ENCODE results near the gene CA11. TPM values are rescaled to one million over a fixed set of nuclear protein-coding genes. Genes with fewer than 3 reads are reported as not detected.

Gene CA11
- total RNA-seq, 2 donors from 2014 or later: 3.0 to 4.6 TPM

GRCh38 chr19:48668332-48668731 lies 22.3 kb upstream of the CA11 start:
- Histone ChIP-seq H3K27ac (no peak overlapping the region), H3K4me3 (no peak overlapping the region), H3K9me3 (no peaks in the 10 kb centered on the region), H3K36me3 (no peaks in the 10 kb centered on the region), H3K4me1 (ENCODE audit: control insufficient read depth in 1 of 2, low read depth in 2 of 2) (no peaks in the 10 kb centered on the region), H3K27me3 (replicated peaks; ENCODE audit: insufficient read depth) (no peaks in the 10 kb centered on the region)
- no peak for ATAC-seq (ENCODE audit: insufficient number of reproducible peaks, low FRiP score, low read depth)
- TF ChIP-seq CTCF (IDR thresholded peaks at IDR 0.05): no peak
- no peak for DNase-seq (ENCODE audit: low spot score)

GRCh38 chr19:48665786-48666185 lies 19.8 kb upstream of the CA11 start:
- ATAC-seq (ENCODE audit: insufficient number of reproducible peaks, low FRiP score, low read depth) (no peak), DNase-seq (ENCODE audit: low spot score) (no peak)
- Histone ChIP-seq H3K27ac (no peak overlapping the region), H3K4me1 (ENCODE audit: control insufficient read depth in 1 of 2, low read depth in 2 of 2) (peaks cover 0 to 6% of the 10 kb centered on the region in 2 donors), H3K4me3 (no peak overlapping the region), H3K9me3 (no peaks in the 10 kb centered on the region), H3K36me3 (no peaks in the 10 kb centered on the region), H3K27me3 (replicated peaks; ENCODE audit: insufficient read depth) (no peaks in the 10 kb centered on the region)
- no peak for TF ChIP-seq CTCF (IDR thresholded peaks at IDR 0.05)

- Histone ChIP-seq H3K36me3 (no peaks in the 10 kb centered on the region), H3K27me3 (replicated peaks; ENCODE audit: insufficient read depth) (no peaks in the 10 kb centered on the region), H3K4me3 (no peak overlapping the region), H3K4me1 (ENCODE audit: control insufficient read depth in 1 of 2, low read depth in 2 of 2) (peaks cover 0 to 6% of the 10 kb centered on the region in 2 donors), H3K27ac (no peak overlapping the region), H3K9me3 (no peaks in the 10 kb centered on the region)
- ATAC-seq (ENCODE audit: insufficient number of reproducible peaks, low FRiP score, low read depth) (no peak), DNase-seq (ENCODE audit: low spot score) (no peak)
- no peak for TF ChIP-seq CTCF (IDR thresholded peaks at IDR 0.05)
Measured at GRCh38 chr19:48664476-48664875, 18.5 kb upstream of the CA11 start.

GRCh38 chr19:48663667-48664066 lies 17.7 kb upstream of the CA11 start:
- DNase-seq (ENCODE audit: low spot score) (no peak), ATAC-seq (ENCODE audit: insufficient number of reproducible peaks, low FRiP score, low read depth) (no peak)
- H3K27ac ChIP-seq: no peak overlapping the region
- H3K9me3 ChIP-seq: no peaks in the 10 kb centered on the region
- no peaks in the 10 kb centered on the region for H3K36me3 ChIP-seq
- H3K4me1 ChIP-seq (ENCODE audit: control insufficient read depth in 1 of 2, low read depth in 2 of 2): peaks cover 0 to 6% of the 10 kb centered on the region in 2 donors
- H3K27me3 ChIP-seq (replicated peaks; ENCODE audit: insufficient read depth): no peaks in the 10 kb centered on the region
- H3K4me3 ChIP-seq: no peak overlapping the region
- TF ChIP-seq CTCF (IDR thresholded peaks at IDR 0.05): no peak

GRCh38 chr19:48661711-48662090 lies 15.7 kb upstream of the CA11 start:
- no peak overlapping the region for H3K4me3 ChIP-seq
- no peaks in the 10 kb centered on the region for H3K36me3 ChIP-seq
- H3K4me1 ChIP-seq (ENCODE audit: control insufficient read depth in 1 of 2, low read depth in 2 of 2): peaks cover 0 to 6% of the 10 kb centered on the region in 2 donors
- H3K27ac ChIP-seq: no peak overlapping the region
- H3K27me3 ChIP-seq (replicated peaks; ENCODE audit: insufficient read depth): no peaks in the 10 kb centered on the region
- H3K9me3 ChIP-seq: no peaks in the 10 kb centered on the region
- no peak for TF ChIP-seq CTCF (IDR thresholded peaks at IDR 0.05)
- no peak for ATAC-seq (ENCODE audit: insufficient number of reproducible peaks, low FRiP score, low read depth)
- no peak for DNase-seq (ENCODE audit: low spot score)

Data from thoracic aorta (tissue), 2 donors.